Measurements from ENCODE around the gene SYT4.
A peak's percentile ranks its signal among the peaks of the same experiment; 100 is the strongest.

SYT4 gene

GRCh38 chr18:43283299-43283698 is 6.0 kb upstream of the SYT4 start:
- no peak for DNase-seq
- Histone ChIP-seq H3K4me3 (ENCODE audit: low read depth, low read length) (no peak overlapping the region), H3K27ac (no peak overlapping the region), H3K9me3 (ENCODE audit: severe bottlenecking) (no peaks in the 10 kb centered on the region), H3K27me3 (ENCODE audit: insufficient read depth, low read depth, severe bottlenecking) (no peaks in the 10 kb centered on the region), H3K36me3 (no peaks in the 10 kb centered on the region)
- TF ChIP-seq, protein P1, sequence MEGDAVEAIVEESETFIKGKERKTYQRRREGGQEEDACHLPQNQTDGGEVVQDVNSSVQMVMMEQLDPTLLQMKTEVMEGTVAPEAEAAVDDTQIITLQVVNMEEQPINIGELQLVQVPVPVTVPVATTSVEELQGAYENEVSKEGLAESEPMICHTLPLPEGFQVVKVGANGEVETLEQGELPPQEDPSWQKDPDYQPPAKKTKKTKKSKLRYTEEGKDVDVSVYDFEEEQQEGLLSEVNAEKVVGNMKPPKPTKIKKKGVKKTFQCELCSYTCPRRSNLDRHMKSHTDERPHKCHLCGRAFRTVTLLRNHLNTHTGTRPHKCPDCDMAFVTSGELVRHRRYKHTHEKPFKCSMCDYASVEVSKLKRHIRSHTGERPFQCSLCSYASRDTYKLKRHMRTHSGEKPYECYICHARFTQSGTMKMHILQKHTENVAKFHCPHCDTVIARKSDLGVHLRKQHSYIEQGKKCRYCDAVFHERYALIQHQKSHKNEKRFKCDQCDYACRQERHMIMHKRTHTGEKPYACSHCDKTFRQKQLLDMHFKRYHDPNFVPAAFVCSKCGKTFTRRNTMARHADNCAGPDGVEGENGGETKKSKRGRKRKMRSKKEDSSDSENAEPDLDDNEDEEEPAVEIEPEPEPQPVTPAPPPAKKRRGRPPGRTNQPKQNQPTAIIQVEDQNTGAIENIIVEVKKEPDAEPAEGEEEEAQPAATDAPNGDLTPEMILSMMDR (IDR thresholded peaks at IDR 0.05; ENCODE audit: low read depth, low read length): no peak

DNA sequence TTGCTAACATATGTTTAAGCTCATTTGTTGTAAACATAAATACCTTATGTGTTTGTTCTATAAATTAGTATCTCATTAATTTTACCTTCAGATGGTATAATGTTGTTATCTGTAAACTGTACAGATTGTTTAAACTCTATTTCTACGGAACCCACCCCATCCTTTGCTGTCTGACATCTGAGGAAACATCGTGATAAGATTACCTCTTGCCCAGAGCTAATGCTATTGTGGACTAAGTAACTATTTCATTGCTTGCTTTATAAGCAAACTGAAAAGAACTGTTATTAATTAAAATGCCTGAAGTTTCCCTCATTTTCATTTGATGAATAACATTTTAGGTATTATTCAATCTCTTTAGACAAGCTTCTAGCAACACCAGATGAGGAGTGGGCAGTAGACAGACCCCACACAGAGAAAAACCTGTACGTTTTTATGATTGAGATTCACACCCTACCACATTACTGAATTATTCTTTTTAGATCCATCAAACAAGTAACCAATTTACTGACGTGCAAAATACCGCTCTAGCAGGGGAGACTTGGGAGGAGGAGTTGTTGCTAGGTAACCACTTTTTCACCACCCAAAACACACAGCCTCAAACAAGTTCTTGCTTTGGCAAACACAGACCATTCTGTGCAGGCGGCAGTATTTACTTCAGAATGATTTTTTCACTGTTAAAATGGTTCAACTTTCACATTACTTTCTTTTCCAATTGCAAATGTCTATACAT is 1.9 kb upstream of the SYT4 start:
- H3K27ac ChIP-seq: no peak overlapping the region
- TF ChIP-seq, protein P1 (IDR thresholded peaks at IDR 0.05; ENCODE audit: low read depth, low read length): no peak
- no peaks in the 10 kb centered on the region for H3K27me3 ChIP-seq (ENCODE audit: insufficient read depth, low read depth, severe bottlenecking)
- no peaks in the 10 kb centered on the region for H3K36me3 ChIP-seq
- peak; percentile 36 for DNase-seq
- no peaks in the 10 kb centered on the region for H3K9me3 ChIP-seq (ENCODE audit: severe bottlenecking)
- H3K4me3 ChIP-seq (ENCODE audit: low read depth, low read length): no peak overlapping the region; the same call in 1 of the 2 replicates

- Histone ChIP-seq H3K27me3 (ENCODE audit: insufficient read depth, low read depth, severe bottlenecking) (no peaks in the 10 kb centered on the region), H3K4me3 (ENCODE audit: low read depth, low read length) (no peak overlapping the region), H3K27ac (no peak overlapping the region), H3K9me3 (ENCODE audit: severe bottlenecking) (no peaks in the 10 kb centered on the region), H3K36me3 (no peaks in the 10 kb centered on the region)
- no peak for DNase-seq
- TF ChIP-seq, protein P1 (IDR thresholded peaks at IDR 0.05; ENCODE audit: low read depth, low read length): no peak
Observed at GRCh38 chr18:43278355-43278754, 1.1 kb upstream of the SYT4 start.

DNA sequence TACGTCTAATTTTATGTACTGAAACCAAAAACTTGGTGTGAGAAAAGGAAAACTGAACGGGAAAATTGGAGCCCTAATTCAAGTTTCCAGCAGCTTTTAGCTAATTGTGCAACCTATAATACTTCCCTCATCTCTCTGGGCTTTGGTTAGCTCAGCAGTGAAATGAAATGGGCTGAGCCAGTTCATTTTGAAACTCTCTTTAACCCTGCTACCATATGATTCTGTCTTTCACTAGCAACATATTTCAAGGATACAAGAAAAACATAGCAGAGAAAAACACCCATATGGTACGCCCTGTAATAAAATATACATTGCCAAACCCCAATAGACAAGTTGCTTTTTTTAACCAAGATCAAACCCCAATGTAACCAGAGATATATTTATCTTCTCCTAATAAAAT is 799 bp downstream of the SYT4 start:
- Histone ChIP-seq H3K27ac (peak overlapping the region; percentile 78), H3K27me3 (ENCODE audit: insufficient read depth, low read depth, severe bottlenecking) (no peaks in the 10 kb centered on the region), H3K9me3 (ENCODE audit: severe bottlenecking) (no peaks in the 10 kb centered on the region), H3K36me3 (peaks cover 6% of the 10 kb centered on the region), H3K4me3 (ENCODE audit: low read depth, low read length) (peak overlapping the region; percentile 77)
- no peak for DNase-seq
- TF ChIP-seq, protein P1 (IDR thresholded peaks at IDR 0.05; ENCODE audit: low read depth, low read length): no peak

DNA sequence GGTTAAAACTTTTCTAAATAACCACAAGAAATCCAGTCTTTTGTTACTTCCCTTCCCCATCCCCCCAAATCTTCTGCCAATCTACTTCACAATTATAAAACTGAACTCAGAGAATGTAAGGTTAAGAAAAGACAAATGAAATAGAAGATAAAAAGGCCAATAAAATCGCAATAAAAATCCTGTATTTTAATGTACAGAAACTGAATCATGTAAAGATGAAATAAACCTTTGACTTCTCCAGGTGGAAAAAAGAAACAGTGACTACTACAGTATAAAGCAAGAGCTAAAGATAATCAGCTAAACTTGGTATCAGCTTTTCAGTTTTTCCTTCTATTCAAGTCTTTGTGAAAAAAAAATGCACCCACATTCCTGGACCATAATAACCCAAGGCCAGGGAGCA is 1.7 kb downstream of the SYT4 start:
- TF ChIP-seq, protein P1 (IDR thresholded peaks at IDR 0.05; ENCODE audit: low read depth, low read length): no peak
- DNase-seq: no peak

GRCh38 chr18:43274526-43274925 is 2.8 kb downstream of the SYT4 start:
- TF ChIP-seq, protein P1 (IDR thresholded peaks at IDR 0.05; ENCODE audit: low read depth, low read length): no peak
- no peak for DNase-seq
- H3K36me3 ChIP-seq: peaks cover 20% of the 10 kb centered on the region
- H3K9me3 ChIP-seq (ENCODE audit: severe bottlenecking): no peaks in the 10 kb centered on the region
- H3K4me3 ChIP-seq (ENCODE audit: low read depth, low read length): no peak overlapping the region
- H3K27ac ChIP-seq: no peak overlapping the region
- H3K27me3 ChIP-seq (ENCODE audit: insufficient read depth, low read depth, severe bottlenecking): no peaks in the 10 kb centered on the region

More for the DNA sequence above, 1.7 kb downstream of the SYT4 start:
- Histone ChIP-seq H3K27ac (no peak overlapping the region), H3K27me3 (ENCODE audit: insufficient read depth, low read depth, severe bottlenecking) (no peaks in the 10 kb centered on the region), H3K9me3 (ENCODE audit: severe bottlenecking) (no peaks in the 10 kb centered on the region), H3K36me3 (peaks cover 12% of the 10 kb centered on the region), H3K4me3 (ENCODE audit: low read depth, low read length) (peak overlapping the region; percentile 77)
